Suppressor macrophage treated with lipopolysaccharide for 4 hours (primary cell): ENCODE results near the gene ITPKB.
"Not testable (repeated sequence)": the region's sequence is repeated elsewhere in the genome, so short reads cannot be mapped to it uniquely, and the experiment has no call there.

Experiments used
- DNase-seq: peaks from one replicate; pipeline ENCODE4 v3.0.0-alpha.2; 2020

ITPKB gene

DNA sequence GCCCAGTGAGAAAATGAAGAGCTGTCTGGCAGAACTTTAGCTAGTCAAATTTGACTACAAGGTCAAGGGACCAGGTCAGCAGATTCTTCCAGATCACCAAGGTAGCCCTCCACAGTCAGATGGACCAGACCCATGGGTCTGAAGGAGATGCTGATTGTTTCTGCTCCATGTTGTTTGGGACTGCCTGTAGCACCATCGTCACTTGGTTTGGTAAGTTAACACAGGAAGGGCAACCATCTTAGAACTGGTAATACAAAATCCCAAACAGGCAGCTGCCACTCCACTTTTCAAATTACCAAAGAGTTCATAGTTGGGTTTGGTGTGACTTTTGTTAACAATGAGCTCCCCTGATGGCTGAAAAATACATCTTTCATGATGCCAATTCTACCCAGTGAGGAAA, 9.0 kb downstream of the ITPKB start:
- DNase-seq = no peak

DNA sequence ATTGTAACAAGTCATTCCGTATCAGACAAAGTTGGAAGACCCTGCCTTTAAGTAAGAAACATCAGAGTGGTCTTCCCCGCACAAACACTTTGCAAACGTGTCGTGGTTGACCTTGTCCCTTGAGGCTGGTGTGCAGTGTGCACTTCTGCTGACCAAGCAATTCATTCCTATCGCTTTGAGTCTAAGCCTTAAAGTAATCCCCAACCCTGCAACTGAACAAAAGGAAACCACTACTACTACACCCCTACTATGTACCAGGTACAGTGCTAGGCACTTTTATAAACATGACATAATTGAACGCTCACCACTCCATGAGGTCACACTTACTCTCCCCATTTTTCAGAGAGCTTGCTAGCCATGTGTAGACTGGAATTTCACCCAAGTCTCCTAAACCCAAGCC, 10.6 kb downstream of the ITPKB start:
- DNase-seq = no peak

DNA sequence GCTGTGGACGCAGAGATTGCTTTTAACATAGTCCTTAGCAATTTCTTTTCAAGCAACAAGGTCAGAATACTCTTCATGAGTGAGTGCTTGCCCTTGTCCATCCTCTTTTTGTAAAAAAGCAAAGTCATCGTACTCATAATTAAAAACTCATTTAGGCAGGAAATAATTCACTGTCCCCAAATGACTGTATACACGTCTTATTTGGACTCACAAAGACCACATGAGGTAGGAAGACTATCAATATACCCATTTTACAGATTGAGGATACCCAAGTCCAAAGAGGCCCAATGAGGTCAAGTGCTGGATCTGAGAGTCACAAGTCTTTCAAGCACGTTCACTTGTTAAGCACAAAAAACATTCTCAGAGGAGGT, 13.2 kb downstream of the ITPKB start:
- no peak for DNase-seq

DNA sequence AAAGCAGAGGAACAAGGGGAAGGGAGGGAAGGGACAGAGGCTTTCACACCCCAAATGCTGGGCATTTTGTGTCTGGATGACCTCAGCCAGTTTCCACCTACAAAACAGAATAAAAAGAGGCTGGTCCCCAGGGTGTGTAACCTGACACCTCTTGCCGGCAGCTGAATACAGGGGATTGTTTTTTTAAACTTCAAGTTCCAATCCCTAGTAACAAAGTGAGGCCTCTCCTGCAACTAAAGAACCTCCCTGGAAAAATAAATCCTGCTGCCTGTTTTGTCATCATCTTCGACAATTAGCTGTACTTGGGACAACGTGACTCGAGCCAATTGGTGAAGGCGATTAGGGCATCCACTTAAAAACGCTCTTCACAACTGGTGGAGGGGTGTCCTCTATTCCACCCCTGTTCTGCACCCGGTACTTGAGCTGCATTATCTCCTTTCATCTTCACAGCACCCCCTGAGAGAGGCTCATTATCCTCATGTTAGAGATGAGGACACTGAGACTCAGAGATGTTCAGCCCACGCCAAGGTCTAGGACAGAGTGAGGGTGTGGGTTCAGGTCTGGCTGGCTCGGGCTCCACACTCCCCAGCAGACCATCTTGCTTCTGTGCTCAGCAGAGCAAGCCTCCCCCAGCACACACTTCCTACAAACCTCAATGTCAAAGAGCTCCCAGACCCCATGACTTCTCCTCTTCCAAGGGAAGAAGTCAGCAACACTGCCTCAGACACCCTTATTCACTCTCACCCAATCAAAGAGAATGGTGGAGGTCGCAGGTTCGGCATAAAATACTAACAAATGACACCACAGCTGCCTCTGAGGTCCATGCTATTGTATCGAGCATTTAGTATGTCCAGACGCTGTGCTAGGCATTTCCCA, 15.2 kb downstream of the ITPKB start:
- DNase-seq = no peak

DNA sequence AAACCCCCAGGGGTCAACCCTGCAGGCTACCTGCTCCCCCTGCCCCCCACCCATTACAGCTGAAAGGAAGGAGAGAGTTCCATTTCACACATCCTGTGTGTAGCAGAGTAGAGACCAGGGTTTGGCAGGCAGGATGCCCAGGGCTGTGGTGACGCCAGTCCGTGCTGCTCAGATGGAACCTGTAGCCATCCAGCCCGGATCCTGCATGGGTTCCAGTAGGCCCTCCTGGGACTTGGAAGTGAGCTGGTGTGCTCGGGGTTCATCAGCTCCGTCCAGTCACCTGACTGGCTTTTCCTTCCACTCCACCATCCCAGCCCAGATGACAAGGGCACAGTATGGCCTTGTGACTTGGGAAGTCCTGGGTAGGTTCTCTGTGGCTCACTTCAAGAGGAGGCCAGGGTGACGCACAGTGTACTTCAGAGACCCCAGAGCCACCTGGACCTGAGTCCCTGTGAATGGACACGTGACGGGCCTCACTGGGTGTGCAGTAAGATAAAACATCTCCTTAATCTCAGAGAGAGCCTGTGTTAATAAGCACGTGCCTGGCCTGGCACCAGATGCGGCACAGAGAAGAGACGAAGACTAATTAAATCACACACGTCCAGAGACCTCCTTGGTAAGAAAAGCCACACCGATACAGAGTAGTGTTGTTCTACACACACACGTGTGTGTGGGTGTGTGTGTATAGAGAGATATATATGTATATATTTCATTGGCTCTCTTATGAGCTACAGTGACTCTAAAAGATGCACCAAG, 16.0 kb downstream of the ITPKB start:
- no peak for DNase-seq

DNA sequence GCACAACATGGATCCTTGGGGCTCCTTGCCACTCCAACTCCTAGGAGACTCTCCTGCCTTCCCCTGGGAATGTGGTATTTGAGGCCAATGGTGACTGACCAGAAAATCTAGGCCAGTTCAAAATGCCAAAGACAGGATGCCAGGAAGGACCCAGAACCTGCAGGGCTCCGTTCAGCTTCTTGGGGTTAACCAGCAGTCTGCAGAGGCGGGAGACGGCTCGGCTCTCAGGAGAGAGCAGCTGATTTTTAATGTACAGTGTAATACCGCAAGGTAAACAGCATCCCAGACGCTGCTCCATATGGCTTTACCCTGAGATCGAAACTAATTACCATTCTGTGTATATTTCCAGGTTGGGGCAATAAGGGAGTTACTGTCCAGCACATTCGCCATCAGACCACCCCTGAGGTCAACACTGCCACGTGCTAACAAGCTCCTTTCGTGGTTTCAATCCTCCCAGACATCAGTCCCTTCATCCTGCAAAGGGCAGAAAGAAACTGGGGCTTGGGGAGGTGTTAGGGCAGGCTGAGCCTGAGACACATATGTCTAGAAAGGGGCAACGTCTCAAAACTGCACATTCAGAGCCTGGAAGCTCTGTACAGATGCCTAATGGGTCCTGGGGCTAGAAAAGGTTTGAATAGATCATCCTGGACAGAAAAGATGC, 16.7 kb downstream of the ITPKB start:
- no peak for DNase-seq

DNA sequence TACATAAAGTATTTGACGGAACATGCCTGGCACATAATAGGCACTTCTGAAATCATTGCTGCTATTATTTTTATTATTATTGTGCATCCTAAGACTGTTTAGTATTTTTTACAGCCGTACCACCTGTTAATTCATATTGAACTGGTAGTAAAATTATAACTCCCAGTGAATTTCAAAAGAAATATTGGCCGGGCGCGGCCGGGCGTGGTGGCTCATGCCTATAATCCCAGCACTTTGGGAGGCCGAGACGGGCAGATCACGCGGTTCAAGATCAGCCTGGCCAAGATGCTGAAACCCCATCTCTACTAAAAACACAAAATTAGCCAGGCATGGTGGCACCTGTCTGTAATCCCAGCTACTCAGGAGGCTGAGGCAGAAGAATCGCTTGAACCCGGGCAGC, 18.5 kb downstream of the ITPKB start:
- DNase-seq = not testable (repeated sequence)

DNA sequence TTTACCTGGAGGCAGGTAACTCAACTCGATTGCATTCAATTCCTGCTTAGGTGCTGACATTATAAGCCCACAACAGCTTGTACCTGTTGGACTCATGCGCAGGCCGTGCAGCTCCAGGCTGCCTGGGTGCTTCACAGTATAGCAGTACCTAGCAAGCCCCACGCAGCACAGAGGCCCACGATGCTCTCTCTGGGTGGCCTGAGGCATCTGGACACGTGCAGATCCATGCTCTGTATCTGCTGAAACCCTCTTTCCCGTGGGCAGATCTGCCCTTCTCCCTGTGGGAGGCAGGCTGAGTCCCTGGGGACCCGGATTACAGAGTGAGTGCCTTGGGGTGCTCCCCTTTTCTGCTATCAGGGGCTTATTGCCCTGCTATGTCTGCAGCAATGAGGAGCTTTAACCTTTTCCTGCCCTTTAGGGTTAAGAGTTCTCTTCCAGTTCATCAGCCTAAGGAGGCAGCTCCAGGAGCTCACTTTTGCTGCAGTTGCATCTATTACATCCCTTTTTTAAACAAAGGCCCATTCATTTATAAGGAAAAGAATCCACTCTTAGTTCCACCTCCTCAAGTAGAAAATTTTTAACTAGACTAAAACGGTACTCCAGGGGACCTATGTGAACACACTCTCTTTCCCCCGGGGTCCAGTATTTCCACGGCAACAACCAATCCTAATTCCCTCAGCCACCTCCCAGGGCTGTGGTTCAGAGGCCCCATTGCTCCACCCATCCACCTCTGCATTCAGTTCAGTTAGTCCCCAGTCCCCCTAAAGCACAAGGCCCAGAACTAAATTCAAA, 19.3 kb downstream of the ITPKB start:
- DNase-seq = no peak

DNA sequence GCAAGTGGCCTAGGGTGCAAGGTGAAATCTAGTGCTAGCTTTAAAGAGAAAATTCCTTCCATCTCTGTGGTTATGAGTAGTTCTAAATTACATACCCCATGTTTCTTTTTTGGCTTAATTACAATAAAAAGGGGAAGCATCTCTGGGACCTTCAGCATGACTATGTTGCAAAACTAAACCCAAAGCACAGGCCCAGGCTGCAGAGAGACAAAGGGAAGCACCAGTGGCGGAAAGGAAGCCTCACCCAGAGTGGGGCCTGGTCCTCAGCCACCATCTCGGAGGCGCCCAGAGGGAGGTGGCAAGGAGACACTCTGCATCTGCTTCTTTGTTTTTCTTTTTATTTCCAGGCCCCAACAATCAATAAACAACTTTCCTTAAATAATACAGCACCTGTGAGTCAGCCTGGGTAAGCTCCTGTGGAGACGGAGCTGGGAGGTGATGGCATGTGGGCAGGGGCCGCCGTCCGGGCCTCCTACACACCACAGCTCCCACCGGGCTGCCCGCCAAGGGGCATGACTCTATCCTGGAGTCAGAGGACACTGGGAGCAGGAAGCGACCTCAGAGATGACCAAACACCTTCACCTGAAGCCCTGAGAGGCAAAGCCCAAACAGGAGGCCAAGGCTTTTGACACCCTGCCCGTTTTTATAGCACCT, 21.7 kb downstream of the ITPKB start:
- DNase-seq = peak; percentile 82

DNA sequence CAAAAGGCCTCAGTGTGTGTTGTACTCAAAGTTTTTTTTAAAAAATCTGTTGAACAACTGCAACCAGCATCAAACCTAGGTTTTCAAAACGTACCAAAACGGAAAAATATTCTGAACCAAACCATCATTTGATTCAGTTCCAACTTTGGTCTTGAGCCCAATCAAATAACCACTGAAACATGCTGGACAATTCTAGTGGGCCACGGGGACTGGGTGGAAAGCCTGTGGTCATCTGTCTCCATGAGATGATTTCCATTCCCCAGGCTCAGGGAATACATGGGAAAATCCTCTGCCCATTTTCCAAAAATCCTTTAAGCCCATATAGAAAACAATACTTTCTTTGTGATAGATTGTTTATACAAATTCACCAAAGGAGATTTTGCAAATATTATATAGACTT, 22.5 kb downstream of the ITPKB start:
- no peak for DNase-seq

DNA sequence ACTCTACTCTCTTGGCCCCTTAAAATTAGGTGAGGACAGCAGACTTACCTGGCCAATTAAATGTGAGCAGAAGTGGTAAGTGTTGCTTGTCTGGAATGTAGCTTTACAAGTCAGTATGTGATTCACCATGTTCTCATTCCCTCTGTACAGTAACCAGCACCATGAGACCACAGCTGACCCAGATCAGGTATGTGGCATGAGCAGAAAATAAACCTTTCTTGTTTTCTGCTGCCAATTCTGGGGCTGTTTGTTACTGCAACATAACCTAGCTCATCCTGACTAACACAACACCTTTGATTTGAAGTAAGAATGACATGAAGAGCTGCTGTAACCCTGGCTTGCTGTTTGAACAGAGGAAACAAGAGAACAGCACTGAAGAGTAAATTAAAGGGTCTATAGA, 24.9 kb downstream of the ITPKB start:
- no peak for DNase-seq

DNA sequence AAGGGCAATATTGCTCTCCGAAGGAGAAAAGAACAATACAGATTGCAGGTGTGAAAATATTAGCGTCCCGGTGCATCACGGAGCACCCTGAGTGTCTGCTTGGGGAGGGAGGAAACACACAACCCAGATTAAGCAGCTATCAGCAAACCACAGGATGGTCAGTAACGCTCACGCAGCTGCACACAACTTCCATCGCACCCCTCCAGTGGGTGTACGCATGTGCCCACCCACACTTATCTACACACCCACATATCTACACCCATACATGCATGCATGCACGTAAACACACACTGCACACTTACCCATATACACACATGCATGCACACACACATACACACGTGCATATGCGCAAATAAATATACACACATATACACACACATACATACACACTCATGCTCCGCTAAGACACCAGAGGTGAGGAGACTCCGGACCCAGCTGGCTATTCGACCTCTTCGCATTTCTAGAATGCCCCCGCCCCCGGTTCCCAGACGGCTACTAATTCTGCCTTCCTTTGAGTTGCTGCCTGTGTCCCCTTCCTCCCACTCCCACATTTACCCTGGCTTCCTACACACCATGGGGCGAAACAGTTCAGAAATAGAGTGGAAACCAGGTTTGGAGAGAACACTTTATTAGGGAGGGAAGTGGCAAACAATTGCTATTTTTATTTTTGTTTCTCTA, 26.2 kb downstream of the ITPKB start:
- no peak for DNase-seq

DNA sequence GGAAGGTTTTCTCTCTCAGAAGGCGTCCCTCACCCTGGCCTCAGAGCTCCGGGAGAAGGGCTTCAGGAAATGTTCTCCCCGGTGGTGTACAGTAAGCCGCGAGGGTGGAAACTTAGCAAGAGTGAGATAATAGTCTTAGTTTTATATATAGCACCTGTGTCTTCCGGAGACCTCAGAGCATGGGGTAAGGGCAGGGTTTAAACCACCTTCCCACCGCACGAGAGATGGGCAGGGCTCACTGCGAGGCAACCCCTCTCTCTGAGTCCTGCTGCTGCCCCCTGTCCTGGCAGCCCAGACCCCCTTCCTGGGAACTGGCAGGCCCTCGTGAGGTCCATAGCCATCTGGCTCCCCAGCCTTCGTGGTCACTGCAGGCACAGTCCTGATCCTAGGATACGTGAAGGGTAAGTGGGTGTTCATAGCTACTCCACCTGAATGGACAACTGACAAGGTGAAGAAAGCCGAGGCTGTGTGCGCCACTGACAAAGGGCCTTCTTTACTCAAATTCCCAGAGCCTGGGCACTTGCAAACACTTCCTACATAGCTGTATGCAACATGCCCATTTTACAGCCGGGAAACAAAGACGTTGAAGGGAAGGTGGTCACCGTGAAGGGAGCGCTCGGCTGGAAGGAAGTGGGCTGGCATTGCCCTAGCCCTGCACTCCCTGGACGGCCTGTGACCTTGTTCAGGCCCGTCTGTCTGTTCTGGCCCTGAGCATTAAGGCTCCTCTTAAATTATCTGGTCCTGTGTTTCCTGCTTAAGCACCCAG, 26.9 kb downstream of the ITPKB start:
- no peak for DNase-seq

DNA sequence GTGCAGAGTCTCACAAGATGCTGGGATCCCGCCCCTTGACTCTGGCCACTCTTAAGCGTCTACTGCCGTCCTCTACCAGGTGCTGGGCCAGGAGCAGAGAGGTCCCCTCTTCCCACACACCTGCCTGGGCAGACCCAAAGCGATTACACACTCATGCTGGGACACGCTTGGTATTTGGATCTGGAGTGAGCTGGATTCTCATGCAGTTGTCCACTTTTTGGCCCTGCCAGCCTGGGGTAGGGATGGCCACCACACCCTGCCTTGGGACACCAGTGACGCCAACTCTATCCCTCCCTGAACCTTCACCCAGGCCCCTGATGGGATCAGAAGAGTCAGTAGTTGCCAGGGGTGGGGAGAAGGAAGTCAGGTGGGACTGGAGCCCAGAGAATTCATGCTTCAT, 28.6 kb downstream of the ITPKB start:
- no peak for DNase-seq

DNA sequence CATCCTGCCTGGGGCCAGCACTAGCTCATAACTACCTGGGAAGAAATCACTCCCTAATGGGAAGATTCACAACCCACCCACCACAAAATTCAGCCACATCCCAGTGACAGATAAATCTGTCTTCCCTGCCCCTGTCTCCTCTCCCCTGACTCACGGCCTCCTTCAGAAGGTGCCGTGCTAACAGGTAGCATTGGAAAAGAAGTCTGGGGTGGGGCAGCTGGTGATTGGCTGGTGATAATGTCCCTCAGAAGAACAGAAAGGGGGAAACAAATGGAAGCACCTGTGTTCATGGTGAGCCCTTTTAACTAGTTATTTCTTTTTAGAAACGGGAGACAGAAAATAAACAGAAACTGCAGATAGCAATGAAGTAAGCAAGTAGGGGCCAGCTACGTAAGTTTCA, 29.1 kb downstream of the ITPKB start:
- DNase-seq = no peak

DNA sequence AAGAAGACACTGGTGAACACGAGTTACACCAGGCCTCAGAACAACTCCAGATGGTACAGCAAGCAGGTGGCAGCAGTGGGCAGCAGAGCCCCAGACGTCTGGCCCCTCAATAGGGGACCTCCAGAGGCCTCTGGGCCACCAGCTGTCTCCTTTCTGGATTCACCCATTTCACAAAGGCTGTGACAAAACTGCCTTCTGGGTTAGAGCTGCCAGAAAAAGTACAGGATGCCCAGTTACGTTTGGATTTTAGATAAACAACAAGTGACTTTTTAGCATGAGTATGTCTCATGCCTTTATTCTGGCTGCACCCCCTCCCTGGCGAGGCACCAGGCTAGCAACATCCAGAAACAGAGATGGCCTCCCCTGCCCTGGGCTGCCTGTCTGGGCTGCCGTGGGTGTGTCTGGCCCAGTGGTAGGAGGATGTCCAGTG, 30.1 kb downstream of the ITPKB start:
- DNase-seq = no peak

DNA sequence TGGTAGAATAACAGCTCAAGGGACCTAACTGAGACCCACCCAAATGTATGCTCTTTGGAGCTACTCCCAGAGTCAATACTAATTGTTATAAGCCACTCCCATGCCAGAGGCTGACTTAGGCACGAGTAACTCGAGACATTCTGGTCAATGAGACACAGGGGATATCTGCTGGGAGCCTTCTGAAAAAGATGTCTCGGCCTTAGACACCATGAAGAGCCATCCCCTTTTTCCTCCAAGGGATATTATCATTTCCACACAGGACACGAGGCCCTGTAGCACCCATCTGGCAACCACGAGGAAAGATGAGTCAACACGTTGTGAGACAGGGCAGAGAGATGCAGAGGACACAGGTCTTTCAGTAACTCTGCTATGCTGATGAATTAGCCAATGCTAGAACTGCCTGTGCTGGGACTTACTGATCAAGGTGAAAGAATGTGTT, 30.7 kb downstream of the ITPKB start:
- peak; percentile 76 for DNase-seq

DNA sequence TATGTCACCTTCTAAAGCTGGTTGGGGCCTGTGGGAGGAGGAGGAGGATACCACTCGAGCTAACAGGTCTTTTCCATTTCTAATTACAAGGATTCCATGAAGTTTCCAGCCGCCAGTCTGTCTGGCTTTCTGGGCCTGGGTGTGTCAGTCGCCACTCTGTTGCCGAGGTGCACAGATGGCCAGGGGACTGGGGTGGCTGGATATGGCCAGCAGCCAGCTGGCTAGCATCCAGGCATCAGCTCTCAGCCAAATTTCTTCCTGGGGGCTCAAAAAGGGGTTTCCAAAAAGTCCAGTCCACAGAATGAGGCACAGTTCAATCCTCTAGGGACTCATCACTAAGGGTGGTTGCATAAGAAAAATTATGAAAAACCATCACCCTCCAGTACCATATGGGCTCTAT, 32.4 kb downstream of the ITPKB start:
- DNase-seq = no peak

DNA sequence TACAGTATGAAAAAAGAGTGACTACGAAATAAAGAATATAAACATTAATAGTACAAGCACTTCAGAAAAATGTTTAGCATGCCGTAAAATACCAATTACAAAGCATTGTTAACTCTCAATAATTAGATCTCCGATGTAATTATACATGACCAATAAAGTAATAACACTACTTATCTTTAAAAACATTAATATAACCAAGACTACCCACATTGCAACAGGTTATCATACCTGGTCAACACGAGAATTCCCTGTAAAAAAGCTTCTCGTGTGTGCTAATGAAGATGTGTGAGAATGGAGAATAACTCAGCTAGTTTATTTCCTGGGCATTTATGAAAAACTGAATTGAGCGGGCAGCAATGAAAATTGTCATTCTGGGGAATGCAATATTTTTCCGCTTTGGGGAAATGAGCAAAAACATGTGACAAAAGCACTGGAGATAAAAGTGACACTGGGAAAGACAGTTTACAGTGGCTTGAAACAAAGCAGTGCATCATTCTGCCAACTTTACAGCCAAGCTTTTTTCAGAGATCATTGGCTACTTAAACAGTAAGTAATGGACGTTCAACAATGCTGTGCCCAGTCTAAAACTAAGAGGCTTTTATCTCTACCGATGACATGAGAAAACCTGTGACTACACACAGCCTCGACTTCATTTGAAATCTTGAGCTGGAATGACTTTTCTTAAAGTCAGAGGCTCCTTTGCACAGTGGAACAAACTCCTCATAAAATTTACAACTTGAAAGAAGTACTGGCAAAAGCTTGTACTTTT, 34.7 kb downstream of the ITPKB start:
- DNase-seq = no peak
